Measurements from ENCODE around the gene TGFBRAP1. TPM values are rescaled to one million over a fixed set of nuclear protein-coding genes. Genes with fewer than 3 reads are reported as not detected.
A peak's percentile ranks its signal among the peaks of the same experiment; 100 is the strongest.

Gene TGFBRAP1
- total and polyA plus RNA-seq, 9 of the 15 experiments (the other 6 are each of a cell fraction or from before 2014, with no cell fraction given), result 3.7 to 18.0 (median 11.0) TPM

DNA sequence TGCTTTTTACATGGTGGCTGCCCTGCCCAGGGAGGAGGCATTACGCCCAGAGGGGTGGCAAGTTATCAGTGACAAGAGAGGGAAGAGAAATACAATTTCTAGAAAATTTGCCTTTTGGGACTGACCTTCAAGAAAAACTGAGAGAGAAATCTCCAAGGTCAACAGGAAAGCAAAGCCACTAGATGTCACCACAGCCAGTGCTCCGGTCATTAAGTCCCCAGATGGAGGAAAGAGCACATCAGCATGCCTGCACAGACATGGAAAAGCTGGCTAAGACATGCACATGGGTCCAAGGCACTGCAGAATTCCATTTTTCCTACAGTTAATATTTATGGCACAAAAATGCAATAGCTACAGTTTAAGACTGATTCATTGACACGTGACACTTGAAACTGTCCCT, 48.3 kb upstream of the TGFBRAP1 start (continued):
- peak; percentile 27 to 61 (median 33); a peak in 3 of 6 replicates for TF ChIP-seq CTCF (IDR thresholded peaks at IDR 0.05 in 2 of 3, conservative IDR thresholded peaks at IDR 0.05 in 1 of 3; ENCODE audit: insufficient read depth in 2 of 3, low read depth in 1 of 3, low read length in 3 of 3)

DNA sequence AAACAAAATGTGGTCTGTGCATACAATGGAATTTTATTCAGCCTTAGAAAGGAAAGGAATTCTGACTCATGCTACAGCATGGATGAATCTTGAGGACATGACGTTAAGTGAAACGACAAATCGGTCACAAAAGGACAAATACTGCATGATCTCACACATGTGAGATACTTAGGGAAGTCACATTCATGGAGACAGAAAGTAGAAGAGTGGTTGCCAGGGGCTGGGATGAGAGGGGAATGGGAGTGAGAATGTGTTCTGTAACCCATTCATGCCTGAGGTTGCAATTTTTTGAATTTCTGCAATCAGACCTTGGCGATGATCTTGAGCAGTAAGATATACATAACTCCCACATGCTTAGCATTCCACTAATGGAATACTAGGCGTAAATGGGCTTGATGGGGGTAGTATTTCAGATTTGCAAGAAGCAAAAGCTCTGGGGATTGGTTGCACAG, 47.3 kb upstream of the TGFBRAP1 start:
- CTCF ChIA-PET (ENCODE audit: low intra/inter-chr PET ratio), result no interaction called here
- Histone ChIP-seq H2AFZ (ENCODE audit: low read depth, low read length) (no peak overlapping the region), H3K4me2 (ENCODE audit: insufficient read depth, low read length) (no peak overlapping the region), H3K9me3 (replicated peaks; ENCODE audit: control insufficient read depth, insufficient read depth, low read depth, low read length) (no peaks in the 10 kb centered on the region), H3K27me3 (ENCODE audit: control insufficient read depth in 2 of 2, insufficient read depth in 2 of 2, low read length in 2 of 2) (no peaks in the 10 kb centered on the region), H3K79me2 (ENCODE audit: control insufficient read depth, insufficient read depth, low read length) (no peaks in the 10 kb centered on the region), H3K4me3 (no peak overlapping the region), H3K9ac (ENCODE audit: insufficient read depth in 1 of 2, low read depth in 2 of 2, low read length in 2 of 2) (no peak overlapping the region), H3K36me3 (ENCODE audit: control insufficient read depth, insufficient read depth, low read length) (peaks cover 46% of the 10 kb centered on the region; the same call in 2 of the 3 replicates), H3K9me1 (ENCODE audit: control insufficient read depth, insufficient read depth, low read length) (no peaks in the 10 kb centered on the region), H3K27ac (ENCODE audit: extremely low read depth, low read depth, low read length) (no peak overlapping the region), H3K4me1 (replicated peaks in 1 of 2; ENCODE audit: control insufficient read depth in 2 of 2, insufficient read depth in 2 of 2, low read length in 2 of 2) (peaks cover 0 to 20% of the 10 kb centered on the region in 2 experiments; a peak in 3 of 5 replicates), H4K20me1 (replicated peaks; ENCODE audit: control insufficient read depth, insufficient read depth, low read length) (no peaks in the 10 kb centered on the region)
- ATAC-seq, result no peak
- POLR2A ChIA-PET, result no interaction called here
- no TSS peak for BruUV-seq (replicated peaks)
- intact Hi-C loops (cut with micrococcal nuclease), result no loop called here
- 91% methylated on average over 5 of the region's 5 CpGs for WGBS (ENCODE audit: insufficient coverage, low coverage, missing lambda C conversion rate)
- no peak for DNase-seq (ENCODE audit: extremely low read depth in 1 of 4, low spot score in 3 of 4)
- in situ Hi-C loops (cut with MboI), result no loop called here
- no peak for FAIRE-seq
- TF ChIP-seq TRIM24 (IDR thresholded peaks at IDR 0.05) (no peak), ZBTB7A (IDR thresholded peaks at IDR 0.05; ENCODE audit: borderline replicate concordance, control insufficient read depth, low read depth, low read length) (no peak), U2AF2 (optimal IDR thresholded peaks at IDR 0.05; ENCODE audit: low read depth, low read length) (no peak), ZNF239 (CRISPR knock-in tag; IDR thresholded peaks at IDR 0.05) (no peak), ZNF76 (CRISPR knock-in tag; IDR thresholded peaks at IDR 0.05; ENCODE audit: borderline replicate concordance) (no peak), NONO (IDR thresholded peaks at IDR 0.05; ENCODE audit: low read depth in 2 of 2, low read length in 1 of 2) (no peak), ZNF316 (IDR thresholded peaks at IDR 0.05) (no peak), ZNF609 (CRISPR knock-in tag; IDR thresholded peaks at IDR 0.05; ENCODE audit: borderline replicate concordance) (no peak)
- TF ChIP-seq, protein P1, sequence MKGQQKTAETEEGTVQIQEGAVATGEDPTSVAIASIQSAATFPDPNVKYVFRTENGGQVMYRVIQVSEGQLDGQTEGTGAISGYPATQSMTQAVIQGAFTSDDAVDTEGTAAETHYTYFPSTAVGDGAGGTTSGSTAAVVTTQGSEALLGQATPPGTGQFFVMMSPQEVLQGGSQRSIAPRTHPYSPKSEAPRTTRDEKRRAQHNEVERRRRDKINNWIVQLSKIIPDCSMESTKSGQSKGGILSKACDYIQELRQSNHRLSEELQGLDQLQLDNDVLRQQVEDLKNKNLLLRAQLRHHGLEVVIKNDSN (CRISPR knock-in tag; IDR thresholded peaks at IDR 0.05), result no peak
- TF ChIP-seq, protein P2, sequence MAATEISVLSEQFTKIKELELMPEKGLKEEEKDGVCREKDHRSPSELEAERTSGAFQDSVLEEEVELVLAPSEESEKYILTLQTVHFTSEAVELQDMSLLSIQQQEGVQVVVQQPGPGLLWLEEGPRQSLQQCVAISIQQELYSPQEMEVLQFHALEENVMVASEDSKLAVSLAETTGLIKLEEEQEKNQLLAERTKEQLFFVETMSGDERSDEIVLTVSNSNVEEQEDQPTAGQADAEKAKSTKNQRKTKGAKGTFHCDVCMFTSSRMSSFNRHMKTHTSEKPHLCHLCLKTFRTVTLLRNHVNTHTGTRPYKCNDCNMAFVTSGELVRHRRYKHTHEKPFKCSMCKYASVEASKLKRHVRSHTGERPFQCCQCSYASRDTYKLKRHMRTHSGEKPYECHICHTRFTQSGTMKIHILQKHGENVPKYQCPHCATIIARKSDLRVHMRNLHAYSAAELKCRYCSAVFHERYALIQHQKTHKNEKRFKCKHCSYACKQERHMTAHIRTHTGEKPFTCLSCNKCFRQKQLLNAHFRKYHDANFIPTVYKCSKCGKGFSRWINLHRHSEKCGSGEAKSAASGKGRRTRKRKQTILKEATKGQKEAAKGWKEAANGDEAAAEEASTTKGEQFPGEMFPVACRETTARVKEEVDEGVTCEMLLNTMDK (IDR thresholded peaks at IDR 0.05; ENCODE audit: borderline replicate concordance, insufficient read depth, low read depth, low read length, poor library complexity, severe bottlenecking), result no peak
